ENCODE data around the gene PPP3CA.

Gene PPP3CA

DNA sequence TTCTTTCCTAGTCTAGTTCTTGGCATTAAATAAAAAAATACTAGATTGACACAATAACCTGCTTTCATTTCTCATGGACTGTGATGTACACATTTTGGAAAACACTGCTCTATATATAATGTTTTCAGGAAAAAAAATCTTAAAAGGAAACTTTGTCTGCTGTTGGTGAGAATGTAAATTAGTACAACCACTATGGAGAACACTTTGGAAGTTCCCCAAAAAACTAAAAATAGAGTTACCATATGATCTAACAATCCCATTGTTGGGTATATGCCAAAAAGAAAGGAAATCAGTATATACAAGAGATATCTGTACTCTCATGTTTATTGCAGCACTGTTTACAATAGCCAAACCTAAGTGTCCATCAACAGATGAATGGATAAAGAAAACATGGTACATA lies 202.3 kb downstream of the PPP3CA start:
- Histone ChIP-seq H3K79me2 (no peaks in the 10 kb centered on the region), H3K4me1 (no peaks in the 10 kb centered on the region), H3K9ac (no peak overlapping the region), H3K27me3 (ENCODE audit: control insufficient read depth, insufficient read depth, low read length) (no peaks in the 10 kb centered on the region), H3K27ac (no peak overlapping the region), H3K9me3 (ENCODE audit: control insufficient read depth, low read length) (no peaks in the 10 kb centered on the region), H3K4me2 (ENCODE audit: low read length) (no peak overlapping the region), H3K4me3 (ENCODE audit: low read depth, low read length) (no peak overlapping the region), H2AFZ (no peak overlapping the region), H3K36me3 (ENCODE audit: control insufficient read depth, insufficient read depth, low read length) (no peaks in the 10 kb centered on the region)
- no peak for TF ChIP-seq CTCF (IDR thresholded peaks at IDR 0.05)

DNA sequence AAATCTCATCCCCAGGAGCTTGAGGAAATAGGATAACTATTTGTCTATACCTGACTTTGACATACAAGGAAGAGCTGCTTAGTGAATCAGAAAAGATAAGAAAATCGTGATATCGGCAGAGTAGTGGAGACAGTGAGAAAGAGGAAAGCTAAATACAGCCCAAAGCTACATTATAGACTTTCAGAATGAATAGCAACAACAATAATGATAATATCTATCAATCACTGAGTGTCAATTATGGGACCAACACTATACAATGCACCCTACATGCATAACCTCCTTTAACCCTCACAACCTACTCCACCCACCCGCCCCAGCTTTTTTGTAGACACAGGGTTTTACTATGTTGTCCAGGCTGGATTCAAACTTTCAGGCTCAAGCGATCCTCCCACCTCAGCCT lies 205.1 kb downstream of the PPP3CA start:
- Histone ChIP-seq H3K27me3 (ENCODE audit: control insufficient read depth, insufficient read depth, low read length) (no peaks in the 10 kb centered on the region), H3K79me2 (no peaks in the 10 kb centered on the region), H3K4me2 (ENCODE audit: low read length) (no peak overlapping the region)

GRCh38 chr4:101141855-101142254 lies 205.5 kb downstream of the PPP3CA start:
- Histone ChIP-seq H3K4me2 (ENCODE audit: low read length) (no peak overlapping the region), H3K36me3 (ENCODE audit: control insufficient read depth, insufficient read depth, low read length) (no peaks in the 10 kb centered on the region), H3K9ac (no peak overlapping the region), H3K79me2 (no peaks in the 10 kb centered on the region), H3K9me3 (ENCODE audit: control insufficient read depth, low read length) (no peaks in the 10 kb centered on the region), H3K27me3 (ENCODE audit: control insufficient read depth, insufficient read depth, low read length) (no peaks in the 10 kb centered on the region), H2AFZ (no peak overlapping the region), H3K4me1 (no peaks in the 10 kb centered on the region), H3K4me3 (ENCODE audit: low read depth, low read length) (no peak overlapping the region), H3K27ac (no peak overlapping the region)
- no peak for TF ChIP-seq CTCF (IDR thresholded peaks at IDR 0.05)

More for the DNA sequence above, 205.1 kb downstream of the PPP3CA start:
- H3K4me1 ChIP-seq, result no peaks in the 10 kb centered on the region
- H3K27ac ChIP-seq, result no peak overlapping the region
- H3K9ac ChIP-seq, result no peak overlapping the region
- H2AFZ ChIP-seq, result no peak overlapping the region
- H3K36me3 ChIP-seq (ENCODE audit: control insufficient read depth, insufficient read depth, low read length), result no peaks in the 10 kb centered on the region
- H3K9me3 ChIP-seq (ENCODE audit: control insufficient read depth, low read length), result no peaks in the 10 kb centered on the region
- H3K4me3 ChIP-seq (ENCODE audit: low read depth, low read length), result no peak overlapping the region
- TF ChIP-seq CTCF (IDR thresholded peaks at IDR 0.05), result no peak

- Histone ChIP-seq H2AFZ (no peak overlapping the region), H3K9ac (no peak overlapping the region), H3K4me3 (ENCODE audit: low read depth, low read length) (no peak overlapping the region), H3K4me1 (no peaks in the 10 kb centered on the region), H3K36me3 (ENCODE audit: control insufficient read depth, insufficient read depth, low read length) (no peaks in the 10 kb centered on the region), H3K79me2 (no peaks in the 10 kb centered on the region), H3K27me3 (ENCODE audit: control insufficient read depth, insufficient read depth, low read length) (no peaks in the 10 kb centered on the region), H3K4me2 (ENCODE audit: low read length) (no peak overlapping the region), H3K9me3 (ENCODE audit: control insufficient read depth, low read length) (no peaks in the 10 kb centered on the region), H3K27ac (no peak overlapping the region)
- TF ChIP-seq CTCF (IDR thresholded peaks at IDR 0.05), result no peak
Observed at GRCh38 chr4:101141230-101141629, 206.1 kb downstream of the PPP3CA start.

- no peaks in the 10 kb centered on the region for H3K27me3 ChIP-seq (ENCODE audit: control insufficient read depth, insufficient read depth, low read length)
- no peak overlapping the region for H3K4me3 ChIP-seq (ENCODE audit: low read depth, low read length)
- no peak overlapping the region for H3K9ac ChIP-seq
- H3K4me1 ChIP-seq, result no peaks in the 10 kb centered on the region
- no peak for TF ChIP-seq CTCF (IDR thresholded peaks at IDR 0.05)
- H3K4me2 ChIP-seq (ENCODE audit: low read length), result no peak overlapping the region
- H3K36me3 ChIP-seq (ENCODE audit: control insufficient read depth, insufficient read depth, low read length), result no peaks in the 10 kb centered on the region
- no peak overlapping the region for H2AFZ ChIP-seq
- H3K79me2 ChIP-seq, result no peaks in the 10 kb centered on the region
- no peaks in the 10 kb centered on the region for H3K9me3 ChIP-seq (ENCODE audit: control insufficient read depth, low read length)
- no peak overlapping the region for H3K27ac ChIP-seq
Observed at GRCh38 chr4:101140228-101140627, 207.1 kb downstream of the PPP3CA start.
